GM12872 (cell line): ENCODE measurements around the gene TMIGD2.
A peak's percentile ranks its signal among the peaks of the same experiment; 100 is the strongest.

ENCODE experiments used
- CTCF ChIP-seq: IDR thresholded peaks from 3 replicates; pipeline ENCODE4 v1.5.1; 2011; ENCODE audit warnings: low read depth, mild to moderate bottlenecking, low read length, moderate library complexity; ENCODE audit not compliant: insufficient read depth

Gene TMIGD2

GRCh38 chr19:4342615-4343369 is 40.6 kb upstream of the TMIGD2 start:
- peak; percentile 36; the same call in 1 of the 3 replicates for TF ChIP-seq CTCF

GRCh38 chr19:4342314-4342614 is 40.1 kb upstream of the TMIGD2 start:
- TF ChIP-seq CTCF, result no peak

- TF ChIP-seq CTCF, result no peak
These were observed 36.5 kb upstream of the TMIGD2 start, which contains the start of gene STAP2 for GRCh38 chr19:4338441-4339355. Gene STAP2, minus strand, starts transcription at chr19:4338827. Its CDS starts 74 bp downstream, at chr19:4338753.

GRCh38 chr19:4337906-4338440 is 35.8 kb upstream of the TMIGD2 start:
- TF ChIP-seq CTCF, result no peak

- no peak for TF ChIP-seq CTCF
These were observed 32.9 kb upstream of the TMIGD2 start for GRCh38 chr19:4334929-4335570.

GRCh38 chr19:4329858-4330257 is 27.7 kb upstream of the TMIGD2 start:
- no peak for TF ChIP-seq CTCF
